Endothelial cell (in vitro differentiated cells): ENCODE results near the gene FKBP6. TPM values are rescaled to one million over a fixed set of nuclear protein-coding genes. Genes with fewer than 3 reads are reported as not detected.
"Not testable (repeated sequence)": the region's sequence is repeated elsewhere in the genome, so short reads cannot be mapped to it uniquely, and the experiment has no call there.

Experiments used
- DNase-seq: peaks from one replicate; pipeline ENCODE4 v3.0.0; 2021; ENCODE audit warnings: low spot score
- H3K27ac Mint-ChIP-seq: one replicate; pipeline ENCODE4 v1.8.0; 2021; ENCODE audit warnings: mixed read lengths, inconsistent platforms; ENCODE audit not compliant: unreplicated experiment
- H3K27me3 Mint-ChIP-seq: one replicate; pipeline ENCODE4 v1.8.0; 2021; ENCODE audit warnings: mild to moderate bottlenecking, moderate library complexity, mixed read lengths, inconsistent platforms; ENCODE audit not compliant: unreplicated experiment
- H3K36me3 Mint-ChIP-seq: one replicate; pipeline ENCODE4 v1.8.0; 2021; ENCODE audit warnings: mild to moderate bottlenecking, low read depth, mixed read lengths, inconsistent platforms; ENCODE audit not compliant: unreplicated experiment
- H3K4me1 Mint-ChIP-seq: one replicate; pipeline ENCODE4 v1.8.0; 2021; ENCODE audit warnings: mild to moderate bottlenecking, mixed read lengths, inconsistent platforms; ENCODE audit not compliant: unreplicated experiment
- H3K4me3 Mint-ChIP-seq: one replicate; pipeline ENCODE4 v1.8.0; 2021; ENCODE audit warnings: mild to moderate bottlenecking, mixed read lengths, inconsistent platforms; ENCODE audit not compliant: unreplicated experiment
- H3K9me3 Mint-ChIP-seq: one replicate; pipeline ENCODE4 v1.8.0; 2021; ENCODE audit warnings: mixed read lengths, inconsistent platforms; ENCODE audit not compliant: unreplicated experiment
- total RNA-seq: library from RNA; stranded (reverse); fragmentation: NEBNext Ultra II Directional; extraction: Animal tissue kit (Norgen Biotek cat#: 25700); gene quantifications from one replicate; pipeline ENCODE4 v1.2.1, GENCODE V29; 2021; ENCODE audit not compliant: unreplicated experiment
- TF ChIP-seq, protein P1 (sequence below): fragments of 200-600 bp; sonication (generic); IDR thresholded peaks from one replicate; pipeline ENCODE4 v1.5.0; 2021; ENCODE audit warnings: antibody characterized with exemption; ENCODE audit not compliant: unreplicated experiment

FKBP6 gene
- total RNA-seq, 1 donor from 2014 or later = not detected

DNA sequence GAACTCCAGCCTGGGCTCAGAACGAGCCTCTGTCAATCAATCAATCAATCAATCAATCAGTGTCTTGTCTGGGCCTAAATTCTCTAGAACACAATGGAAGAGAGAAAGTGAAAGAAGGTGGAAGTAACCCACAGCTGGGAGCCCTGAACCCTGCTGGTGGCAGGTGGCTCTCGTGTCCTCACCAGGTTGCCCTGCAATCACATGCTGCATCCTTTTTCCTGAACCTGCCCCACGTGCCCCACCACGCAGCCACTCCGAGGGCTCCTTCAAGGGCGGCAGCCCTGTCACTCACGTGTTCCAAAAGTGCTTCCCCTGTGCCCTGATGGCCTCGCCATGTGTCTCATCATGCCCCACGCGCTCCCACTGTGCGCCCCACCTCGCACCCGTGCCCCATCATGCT, 512 bp upstream of the FKBP6 start:
- H3K36me3 Mint-ChIP-seq, H3K27ac Mint-ChIP-seq, H3K4me3 Mint-ChIP-seq, H3K27me3 Mint-ChIP-seq, DNase-seq, H3K9me3 Mint-ChIP-seq: not testable (repeated sequence)
- peaks cover 15% of the 10 kb centered on the region for H3K4me1 Mint-ChIP-seq

DNA sequence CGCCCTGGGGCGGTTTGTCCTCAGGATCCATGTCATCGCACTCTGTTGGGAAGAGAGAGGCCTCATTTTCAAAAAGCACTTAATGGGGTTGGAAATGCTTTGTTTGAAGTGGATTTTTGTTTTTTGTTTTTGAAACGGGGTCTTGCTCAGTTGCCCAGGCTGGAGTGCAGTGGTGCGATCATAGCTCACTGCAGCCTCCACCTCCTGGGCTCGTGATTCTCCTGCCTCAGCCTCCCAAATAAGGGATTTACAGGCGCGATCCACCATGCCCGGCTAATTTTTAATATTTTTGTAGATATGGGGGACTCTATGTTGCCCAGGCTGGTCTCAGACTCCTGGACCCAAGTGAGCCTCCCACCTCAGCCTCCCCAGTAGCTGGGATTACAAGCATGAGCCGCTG, 735 bp downstream of the FKBP6 start:
- Mint-ChIP-seq H3K9me3 (no peaks in the 10 kb centered on the region), H3K27ac (no peak overlapping the region), H3K4me3 (no peak overlapping the region), H3K36me3 (no peaks in the 10 kb centered on the region), H3K4me1 (peaks cover 13% of the 10 kb centered on the region), H3K27me3 (peaks cover 6% of the 10 kb centered on the region)
- no peak for DNase-seq
- TF ChIP-seq, protein P1, sequence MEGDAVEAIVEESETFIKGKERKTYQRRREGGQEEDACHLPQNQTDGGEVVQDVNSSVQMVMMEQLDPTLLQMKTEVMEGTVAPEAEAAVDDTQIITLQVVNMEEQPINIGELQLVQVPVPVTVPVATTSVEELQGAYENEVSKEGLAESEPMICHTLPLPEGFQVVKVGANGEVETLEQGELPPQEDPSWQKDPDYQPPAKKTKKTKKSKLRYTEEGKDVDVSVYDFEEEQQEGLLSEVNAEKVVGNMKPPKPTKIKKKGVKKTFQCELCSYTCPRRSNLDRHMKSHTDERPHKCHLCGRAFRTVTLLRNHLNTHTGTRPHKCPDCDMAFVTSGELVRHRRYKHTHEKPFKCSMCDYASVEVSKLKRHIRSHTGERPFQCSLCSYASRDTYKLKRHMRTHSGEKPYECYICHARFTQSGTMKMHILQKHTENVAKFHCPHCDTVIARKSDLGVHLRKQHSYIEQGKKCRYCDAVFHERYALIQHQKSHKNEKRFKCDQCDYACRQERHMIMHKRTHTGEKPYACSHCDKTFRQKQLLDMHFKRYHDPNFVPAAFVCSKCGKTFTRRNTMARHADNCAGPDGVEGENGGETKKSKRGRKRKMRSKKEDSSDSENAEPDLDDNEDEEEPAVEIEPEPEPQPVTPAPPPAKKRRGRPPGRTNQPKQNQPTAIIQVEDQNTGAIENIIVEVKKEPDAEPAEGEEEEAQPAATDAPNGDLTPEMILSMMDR = no peak

DNA sequence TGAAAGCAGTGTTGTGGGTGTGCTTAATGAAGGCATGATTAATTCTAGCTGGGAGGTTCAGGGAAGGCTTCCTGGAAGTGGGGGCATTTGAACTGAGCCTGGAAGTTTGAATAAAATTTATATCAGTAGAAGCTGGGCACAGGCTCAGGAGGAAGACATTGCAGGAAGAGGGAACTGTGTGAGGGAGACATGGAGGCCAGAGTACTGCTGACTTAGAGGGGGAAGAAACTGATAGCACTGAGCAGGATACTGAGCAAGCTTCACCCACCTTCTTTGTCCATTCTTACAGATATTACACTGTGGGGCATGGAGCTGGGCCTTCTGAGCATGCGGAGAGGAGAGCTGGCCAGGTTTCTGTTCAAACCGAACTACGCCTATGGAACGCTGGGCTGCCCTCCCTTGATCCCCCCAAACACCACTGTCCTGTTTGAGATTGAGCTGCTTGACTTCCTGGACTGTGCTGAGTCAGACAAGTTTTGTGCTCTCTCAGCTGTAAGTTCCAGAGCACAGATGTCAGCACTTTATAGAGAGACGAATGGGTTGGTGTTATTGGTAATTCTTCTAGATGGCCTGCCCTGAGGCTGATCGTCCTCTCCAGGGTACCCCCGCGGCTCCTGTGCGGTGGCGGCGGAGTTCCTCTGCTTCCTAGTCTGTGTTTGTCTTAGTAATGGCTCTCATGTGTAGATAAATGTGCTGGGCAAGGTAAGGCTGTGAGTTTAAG, 2.1 kb downstream of the FKBP6 start:
- H3K4me3 Mint-ChIP-seq = no peak overlapping the region
- peak overlapping the region; percentile 18 for H3K27ac Mint-ChIP-seq
- no peaks in the 10 kb centered on the region for H3K9me3 Mint-ChIP-seq
- H3K4me1 Mint-ChIP-seq = peaks cover 13% of the 10 kb centered on the region
- TF ChIP-seq, protein P1 = no peak
- no peak for DNase-seq
- peaks cover 3% of the 10 kb centered on the region for H3K27me3 Mint-ChIP-seq
- no peaks in the 10 kb centered on the region for H3K36me3 Mint-ChIP-seq

DNA sequence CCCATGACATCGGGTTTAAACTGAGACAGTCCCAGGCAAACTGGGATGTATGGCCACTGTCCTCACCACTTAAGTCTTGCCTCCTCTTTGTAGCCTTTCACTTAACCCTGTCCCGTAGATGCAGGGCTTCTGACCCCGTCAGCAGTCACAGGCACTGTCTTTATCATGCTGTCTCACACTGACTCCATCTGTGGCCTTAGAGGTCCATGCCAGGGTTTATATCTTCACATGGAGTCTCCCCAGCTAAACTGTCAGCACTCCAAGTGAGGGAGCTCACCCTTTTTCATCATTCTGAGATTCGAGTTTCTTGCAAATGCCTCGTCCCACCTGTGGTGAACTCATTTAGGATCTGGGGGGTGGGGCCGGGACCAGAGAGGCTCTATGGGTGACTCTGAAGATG, 2.8 kb downstream of the FKBP6 start:
- Mint-ChIP-seq H3K9me3 (no peaks in the 10 kb centered on the region), H3K4me1 (peaks cover 13% of the 10 kb centered on the region), H3K4me3 (no peak overlapping the region), H3K27me3 (peaks cover 3% of the 10 kb centered on the region), H3K36me3 (no peaks in the 10 kb centered on the region), H3K27ac (no peak overlapping the region)
- no peak for DNase-seq
- TF ChIP-seq, protein P1 = no peak

DNA sequence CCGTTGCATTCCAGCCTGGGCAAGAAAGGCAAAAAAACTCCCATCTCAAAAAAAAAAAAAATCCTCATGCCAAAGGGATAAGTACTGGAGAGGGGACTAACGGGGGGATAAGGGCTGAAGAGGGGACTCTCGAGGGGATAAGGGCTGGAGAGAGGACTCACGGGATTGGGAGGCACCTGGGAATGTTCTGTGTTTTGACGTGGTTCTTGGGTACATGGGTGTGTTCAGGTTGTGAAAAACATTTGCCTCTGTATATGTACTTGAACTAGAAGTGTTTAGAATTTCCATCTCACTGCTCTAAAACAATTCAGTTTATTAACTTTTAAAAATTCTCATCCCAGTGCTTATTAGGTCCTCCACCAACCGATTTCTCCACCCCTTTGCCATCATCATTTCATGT, 4.5 kb downstream of the FKBP6 start:
- H3K4me1 Mint-ChIP-seq = peaks cover 13% of the 10 kb centered on the region
- no peak for DNase-seq
- TF ChIP-seq, protein P1 = no peak
- no peaks in the 10 kb centered on the region for H3K9me3 Mint-ChIP-seq
- H3K27me3 Mint-ChIP-seq = peaks cover 3% of the 10 kb centered on the region
- no peak overlapping the region for H3K27ac Mint-ChIP-seq
- no peak overlapping the region for H3K4me3 Mint-ChIP-seq
- no peaks in the 10 kb centered on the region for H3K36me3 Mint-ChIP-seq
